Astrocyte of the spinal cord (primary cell): ENCODE data around the gene APCDD1L.

Source experiments
- DNase-seq: peaks from one replicate; pipeline ENCODE4 v3.0.0; 2011; ENCODE audit warnings: low read depth, low spot score
- H3K4me3 ChIP-seq: 2 replicates; pipeline ENCODE4 v1.5.1; 2011; ENCODE audit warnings: low read depth, mild to moderate bottlenecking, low read length, moderate library complexity
- CTCF ChIP-seq: IDR thresholded peaks from 2 replicates; pipeline ENCODE4 v1.5.1; 2012; ENCODE audit warnings: low read depth, mild to moderate bottlenecking, low read length, inconsistent platforms
- in situ Hi-C: cut with HindIII; loops from 2 replicates; pipeline ENCODE4 v1.10.0; 2017; ENCODE audit warnings: low sequenced_read_pairs

The APCDD1L gene

GRCh38 chr20:58435237-58435636, 80.0 kb downstream of the APCDD1L start:
- in situ Hi-C loops: no loop called here
- no peak overlapping the region for H3K4me3 ChIP-seq
- TF ChIP-seq CTCF: no peak
- no peak for DNase-seq

GRCh38 chr20:58434326-58434725, 80.9 kb downstream of the APCDD1L start:
- no peak for DNase-seq
- no peak for TF ChIP-seq CTCF
- in situ Hi-C loops: no loop called here
- H3K4me3 ChIP-seq: no peak overlapping the region

- no peak overlapping the region for H3K4me3 ChIP-seq
- in situ Hi-C loops: no loop called here
- TF ChIP-seq CTCF: no peak
- DNase-seq: peak; percentile 73
These were observed 81.4 kb downstream of the APCDD1L start for GRCh38 chr20:58433759-58434158.

GRCh38 chr20:58433029-58433647, 82.1 kb downstream of the APCDD1L start:
- no peak for DNase-seq
- H3K4me3 ChIP-seq: no peak overlapping the region
- TF ChIP-seq CTCF: no peak
- in situ Hi-C loops: no loop called here

GRCh38 chr20:58432186-58432954, 82.8 kb downstream of the APCDD1L start:
- no peak for TF ChIP-seq CTCF
- no peak overlapping the region for H3K4me3 ChIP-seq
- no peak for DNase-seq
- in situ Hi-C loops: no loop called here

- no peak for DNase-seq
- in situ Hi-C loops: no loop called here
- H3K4me3 ChIP-seq: no peak overlapping the region
- no peak for TF ChIP-seq CTCF
These were observed 84.1 kb downstream of the APCDD1L start for GRCh38 chr20:58431134-58431533.
